PC-9 (cell line): Measurements from ENCODE around the gene BRD3OS. TPM values are rescaled to one million over a fixed set of nuclear protein-coding genes. Genes with fewer than 3 reads are reported as not detected.

ENCODE experiments used
- BruUV-seq: library from RNA; stranded (reverse); fragments of 400-500 nt; replicated peaks from 2 replicates; lab custom pipeline; 2021; lab: Mats Ljungman, UMichigan
- CTCF ChIA-PET: fragments of 300-600 bp; sonication (Branson Sonifier 250); formaldehyde crosslinking; loops from one replicate; lab custom pipeline; 2022; ENCODE audit warnings: antibody characterized with exemption; lab: Charles Lee
- POLR2A ChIA-PET: fragments of 300-600 bp; sonication (Branson Sonifier 250); formaldehyde crosslinking; loops from one replicate; lab custom pipeline; 2022; ENCODE audit warnings: antibody characterized with exemption; ENCODE audit not compliant: unreplicated experiment; lab: Charles Lee
- DNase-seq, 2 experiments: peaks; one replicate each; pipeline versions ENCODE4 v3.0.0 to v3.0.0-alpha.2; 2015 to 2022; ENCODE audit warnings: mixed read lengths in 1 of 2
- H2AFZ ChIP-seq: fragments of 200-600 bp; sonication (generic); 2 replicates; pipeline ENCODE4 v1.8.1; 2017; ENCODE audit warnings: antibody characterized with exemption
- H3F3A ChIP-seq: fragments of 200-600 bp; sonication (generic); 2 replicates; pipeline ENCODE4 v1.8.1; 2017; ENCODE audit warnings: antibody characterized with exemption, mild to moderate bottlenecking, low read depth; ENCODE audit not compliant: insufficient read depth
- H3K27ac ChIP-seq: fragments of 200-600 bp; sonication (generic); 2 replicates; pipeline ENCODE4 v1.6.1; 2016; ENCODE audit warnings: mixed run types
- H3K27me3 ChIP-seq: fragments of 200-600 bp; sonication (generic); 2 replicates; pipeline ENCODE4 v1.6.1; 2016; ENCODE audit warnings: low read depth, mixed run types; ENCODE audit not compliant: insufficient read depth
- H3K36me3 ChIP-seq: fragments of 200-600 bp; sonication (generic); 2 replicates; pipeline ENCODE4 v1.6.1; 2016; ENCODE audit warnings: low read depth, mixed run types
- H3K4me1 ChIP-seq: fragments of 200-600 bp; sonication (generic); replicated peaks from 2 replicates; pipeline ENCODE4 v1.6.1; 2016; ENCODE audit warnings: mixed run types; ENCODE audit not compliant: insufficient read depth
- H3K4me2 ChIP-seq: fragments of 200-600 bp; sonication (generic); 2 replicates; pipeline ENCODE4 v1.6.1; 2017; ENCODE audit warnings: mixed run types
- H3K4me3 ChIP-seq: fragments of 200-600 bp; sonication (generic); 2 replicates; pipeline ENCODE4 v1.6.1; 2016; ENCODE audit warnings: mixed run types
- H3K79me2 ChIP-seq: fragments of 200-600 bp; sonication (generic); 2 replicates; pipeline ENCODE4 v1.6.1; 2017; ENCODE audit warnings: low read depth, mixed run types
- H3K9me2 ChIP-seq: fragments of 200-600 bp; sonication (generic); 2 replicates; pipeline ENCODE4 v1.8.1; 2017; ENCODE audit warnings: mild to moderate bottlenecking; ENCODE audit not compliant: insufficient read depth
- H3K9me3 ChIP-seq: fragments of 200-600 bp; sonication (generic); 2 replicates; pipeline ENCODE4 v1.8.1; 2016; ENCODE audit warnings: low read depth; ENCODE audit not compliant: insufficient read depth
- H4K20me1 ChIP-seq: fragments of 200-600 bp; sonication (generic); 2 replicates; pipeline ENCODE4 v1.8.1; 2017; ENCODE audit not compliant: insufficient read depth
- EZH2 ChIP-seq: fragments of 200-600 bp; sonication (generic); IDR thresholded peaks from 2 replicates; pipeline ENCODE4 v1.8.0; 2017; ENCODE audit warnings: antibody characterized with exemption, low read depth
- intact Hi-C: fragments of 100-400 bp; cut with micrococcal nuclease; formaldehyde crosslinking; loops from one replicate; pipeline ENCODE4 v1.10.0; 2022; ENCODE audit not compliant: unreplicated experiment
- total RNA-seq: library from RNA; stranded (reverse); gene quantifications from 2 replicates; pipeline ENCODE4 v1.2.3, GENCODE V29; 2021
- TF ChIP-seq, protein P1 (sequence below): fragments of 200-600 bp; sonication (generic); conservative IDR thresholded peaks from 2 replicates; pipeline ENCODE4 v1.6.1; 2017; ENCODE audit warnings: mixed run types, antibody characterized with exemption, mild to moderate bottlenecking, moderate library complexity

The BRD3OS gene
- total RNA-seq, 1 experiment from 2014 or later: 26.2 TPM

DNA sequence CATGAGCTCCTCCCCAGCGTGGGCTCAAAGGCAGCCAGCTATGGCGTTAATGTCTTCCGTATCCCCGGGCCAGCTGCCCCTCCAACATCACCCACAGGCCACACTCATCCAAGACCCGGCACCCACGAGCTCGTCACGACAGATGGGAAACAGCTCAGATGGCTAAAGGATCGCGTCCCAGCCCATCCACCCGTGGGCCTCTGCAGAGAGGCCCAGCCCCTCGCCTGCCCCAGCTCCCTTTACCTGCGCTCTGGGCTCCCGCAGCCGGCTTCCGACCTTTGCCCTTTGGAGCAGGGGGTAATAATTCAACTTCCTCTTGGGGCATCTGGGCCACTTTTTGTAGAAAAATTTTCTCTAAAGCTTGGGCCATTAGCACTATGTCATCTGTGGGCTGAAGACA lies 26.0 kb downstream of the BRD3OS start:
- no peak overlapping the region for H2AFZ ChIP-seq
- H3F3A ChIP-seq: no peaks in the 10 kb centered on the region
- no peak overlapping the region for H3K4me3 ChIP-seq
- DNase-seq: no peak
- H3K4me1 ChIP-seq: peaks cover 7% of the 10 kb centered on the region
- peaks cover 12% of the 10 kb centered on the region; the same call in 1 of the 2 replicates for H3K79me2 ChIP-seq
- H3K36me3 ChIP-seq: no peaks in the 10 kb centered on the region
- ChIA-PET POLR2A (no interaction called here), CTCF (no interaction called here)
- no peak overlapping the region for H3K4me2 ChIP-seq
- H4K20me1 ChIP-seq: peaks cover 38% of the 10 kb centered on the region
- no TSS peak for BruUV-seq
- no peaks in the 10 kb centered on the region for H3K9me3 ChIP-seq
- no peak overlapping the region for H3K27ac ChIP-seq
- TF ChIP-seq, protein P1, sequence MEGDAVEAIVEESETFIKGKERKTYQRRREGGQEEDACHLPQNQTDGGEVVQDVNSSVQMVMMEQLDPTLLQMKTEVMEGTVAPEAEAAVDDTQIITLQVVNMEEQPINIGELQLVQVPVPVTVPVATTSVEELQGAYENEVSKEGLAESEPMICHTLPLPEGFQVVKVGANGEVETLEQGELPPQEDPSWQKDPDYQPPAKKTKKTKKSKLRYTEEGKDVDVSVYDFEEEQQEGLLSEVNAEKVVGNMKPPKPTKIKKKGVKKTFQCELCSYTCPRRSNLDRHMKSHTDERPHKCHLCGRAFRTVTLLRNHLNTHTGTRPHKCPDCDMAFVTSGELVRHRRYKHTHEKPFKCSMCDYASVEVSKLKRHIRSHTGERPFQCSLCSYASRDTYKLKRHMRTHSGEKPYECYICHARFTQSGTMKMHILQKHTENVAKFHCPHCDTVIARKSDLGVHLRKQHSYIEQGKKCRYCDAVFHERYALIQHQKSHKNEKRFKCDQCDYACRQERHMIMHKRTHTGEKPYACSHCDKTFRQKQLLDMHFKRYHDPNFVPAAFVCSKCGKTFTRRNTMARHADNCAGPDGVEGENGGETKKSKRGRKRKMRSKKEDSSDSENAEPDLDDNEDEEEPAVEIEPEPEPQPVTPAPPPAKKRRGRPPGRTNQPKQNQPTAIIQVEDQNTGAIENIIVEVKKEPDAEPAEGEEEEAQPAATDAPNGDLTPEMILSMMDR: no peak
- TF ChIP-seq EZH2: no peak
- intact Hi-C loops: no loop called here
- no peaks in the 10 kb centered on the region for H3K27me3 ChIP-seq
- H3K9me2 ChIP-seq: no peaks in the 10 kb centered on the region

DNA sequence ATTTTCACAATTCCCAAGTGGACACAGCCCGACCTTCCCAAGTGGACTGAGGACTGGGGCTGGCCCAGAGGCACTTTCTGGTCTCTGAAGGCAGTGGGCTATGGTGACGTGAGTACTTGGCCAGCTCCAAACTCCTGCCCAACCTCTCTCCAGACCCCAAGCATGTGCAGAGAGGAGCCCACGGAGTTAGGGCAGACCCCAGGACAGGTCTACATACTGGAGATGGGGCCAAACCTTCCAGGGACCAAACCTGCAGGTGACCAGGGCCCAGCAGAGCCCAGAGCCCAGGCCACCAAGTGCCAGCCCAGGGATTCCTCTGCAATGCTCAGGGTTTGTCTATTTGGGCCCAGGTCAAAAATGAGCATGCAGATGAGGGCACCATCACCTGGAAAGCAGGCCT lies 27.2 kb downstream of the BRD3OS start:
- Histone ChIP-seq H3K4me2 (no peak overlapping the region), H3K27me3 (no peaks in the 10 kb centered on the region), H3K4me1 (peaks cover 18% of the 10 kb centered on the region), H2AFZ (no peak overlapping the region), H3K36me3 (no peaks in the 10 kb centered on the region), H3K27ac (no peak overlapping the region), H3K4me3 (no peak overlapping the region), H3F3A (no peaks in the 10 kb centered on the region), H3K79me2 (peaks cover 21% of the 10 kb centered on the region; the same call in 1 of the 2 replicates), H3K9me2 (no peaks in the 10 kb centered on the region), H4K20me1 (peaks cover 48% of the 10 kb centered on the region), H3K9me3 (no peaks in the 10 kb centered on the region)
- no peak for DNase-seq
- no TSS peak for BruUV-seq
- TF ChIP-seq, protein P1: no peak
- TF ChIP-seq EZH2: no peak
- ChIA-PET CTCF (no interaction called here), POLR2A (no interaction called here)
- intact Hi-C loops: no loop called here

DNA sequence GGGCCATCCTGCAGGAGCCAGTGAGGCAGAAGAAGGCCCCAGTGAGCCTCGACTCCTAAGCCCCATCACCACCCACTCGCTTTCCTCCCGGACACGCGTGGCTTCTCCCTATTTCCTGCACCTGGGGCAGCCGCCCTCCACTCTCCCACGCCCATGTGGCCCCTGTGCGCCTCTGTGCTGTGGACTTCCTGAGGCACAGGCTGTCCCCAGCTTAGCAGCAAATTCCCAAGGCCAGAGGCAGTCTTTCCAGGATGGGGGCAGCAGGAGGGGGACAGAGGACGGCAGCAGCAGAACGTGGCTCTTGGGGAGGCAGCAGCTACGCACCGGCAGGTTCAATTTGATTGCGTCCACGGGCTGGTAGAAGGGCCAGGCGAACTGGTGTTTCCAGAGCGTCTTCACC lies 27.7 kb downstream of the BRD3OS start:
- CTCF ChIA-PET: no interaction called here
- intact Hi-C loops: no loop called here
- POLR2A ChIA-PET: no interaction called here
- no peaks in the 10 kb centered on the region for H3F3A ChIP-seq
- H4K20me1 ChIP-seq: peaks cover 48% of the 10 kb centered on the region
- H3K4me1 ChIP-seq: peaks cover 18% of the 10 kb centered on the region
- H3K9me3 ChIP-seq: no peaks in the 10 kb centered on the region
- no peaks in the 10 kb centered on the region for H3K27me3 ChIP-seq
- no peak overlapping the region for H3K27ac ChIP-seq
- no peak overlapping the region for H2AFZ ChIP-seq
- H3K4me2 ChIP-seq: no peak overlapping the region
- TF ChIP-seq, protein P1: no peak
- no peak for TF ChIP-seq EZH2
- H3K4me3 ChIP-seq: no peak overlapping the region
- DNase-seq: no peak
- BruUV-seq: no TSS peak
- H3K79me2 ChIP-seq: peaks cover 21% of the 10 kb centered on the region; the same call in 1 of the 2 replicates
- H3K36me3 ChIP-seq: no peaks in the 10 kb centered on the region
- H3K9me2 ChIP-seq: no peaks in the 10 kb centered on the region
